Pulmonary artery endothelial cell (primary cell): Measurements from ENCODE around the gene CAPN2. TPM values are rescaled to one million over a fixed set of nuclear protein-coding genes. Genes with fewer than 3 reads are reported as not detected.
"Not testable (repeated sequence)": the region's sequence is repeated elsewhere in the genome, so short reads cannot be mapped to it uniquely, and the experiment has no call there.

Source experiments
- DNase-seq: peaks from one replicate; pipeline ENCODE4 v3.0.0-alpha.2; 2011; ENCODE audit warnings: low read depth, low spot score
- total RNA-seq: library from RNA; depleted of rRNA; stranded (reverse); fragments of >200 nt; gene quantifications from 2 replicates; pipeline ENCODE4 v1.2.3, GENCODE V29; 2014

The CAPN2 gene
- total RNA-seq, 1 donor from 2014 or later: 436 TPM

DNA sequence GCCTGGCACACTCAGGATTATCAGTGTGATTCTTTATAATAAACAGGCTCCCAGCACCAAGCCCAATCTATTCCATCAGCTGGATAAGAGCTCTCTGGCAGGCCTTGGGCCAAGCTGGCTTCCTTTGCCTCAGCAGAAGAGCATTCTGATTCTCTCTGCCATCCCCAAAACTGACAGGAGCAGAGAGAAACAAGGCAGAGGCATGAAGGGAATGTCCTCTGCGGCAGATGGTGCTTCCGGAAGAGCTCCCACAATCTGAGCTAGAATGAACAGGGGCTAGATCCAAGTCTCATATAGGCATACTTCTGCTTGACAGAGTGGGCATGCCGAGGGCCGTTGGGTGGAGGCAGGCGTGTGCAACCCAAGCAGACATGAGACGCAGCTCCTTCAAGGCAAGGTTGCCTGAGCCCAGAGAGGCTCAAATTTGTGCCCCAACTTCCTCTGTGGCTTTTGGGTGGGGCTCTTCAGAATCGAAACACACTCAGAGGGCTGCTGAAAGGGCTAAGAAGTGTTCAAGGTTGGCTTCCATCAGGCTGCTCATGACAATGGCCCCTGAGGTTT, 4.0 kb downstream of the CAPN2 start:
- no peak for DNase-seq

DNA sequence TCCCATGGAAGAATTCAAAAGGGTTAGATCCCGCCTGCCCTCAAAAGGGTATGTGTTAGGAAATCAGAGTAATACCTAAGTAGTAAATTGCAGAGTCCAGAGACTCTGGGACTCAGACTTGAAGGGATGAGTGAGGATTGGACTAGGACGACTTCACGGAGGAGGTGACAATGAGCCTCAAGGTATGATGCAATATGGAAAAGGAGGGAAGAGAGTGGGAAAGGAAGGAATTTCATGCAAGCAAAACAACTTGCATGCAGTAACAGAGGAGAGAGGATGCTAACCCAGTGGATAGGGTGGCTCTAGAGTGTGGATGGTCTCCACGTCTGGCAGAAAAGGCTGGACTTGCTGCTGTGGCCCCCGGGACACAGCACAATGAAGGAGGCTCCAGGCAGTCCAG, 4.8 kb downstream of the CAPN2 start:
- DNase-seq: no peak

DNA sequence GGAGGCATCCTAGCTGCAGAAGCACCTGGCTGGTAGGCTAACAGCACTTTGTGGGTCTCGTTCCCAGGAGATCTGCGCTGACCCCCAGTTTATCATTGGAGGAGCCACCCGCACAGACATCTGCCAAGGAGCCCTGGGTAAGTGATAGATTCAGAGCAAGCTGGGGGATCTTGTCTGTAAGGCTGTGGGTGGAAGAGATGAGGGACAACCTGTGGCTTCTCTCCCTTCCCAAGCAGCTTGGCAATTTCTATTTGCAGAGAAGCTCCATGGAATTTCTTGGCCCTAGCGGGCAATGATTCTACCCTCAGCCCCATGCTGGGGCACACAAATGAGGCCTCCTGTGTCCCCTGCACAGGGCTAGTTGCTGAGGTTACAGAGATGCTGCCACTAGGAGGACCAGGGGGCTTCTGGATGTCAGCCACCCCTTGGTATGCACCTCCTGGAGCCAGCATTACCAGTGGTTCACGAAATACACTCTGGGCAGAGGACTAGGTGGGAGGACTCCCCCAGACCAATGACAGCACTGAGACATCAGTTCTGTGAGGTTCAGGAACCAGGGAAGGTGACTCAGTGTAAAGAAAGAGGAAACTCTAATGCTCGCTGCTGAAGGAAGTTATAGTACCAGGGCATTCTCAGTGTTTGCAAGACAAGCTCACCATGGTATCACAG, 5.5 kb downstream of the CAPN2 start:
- no peak for DNase-seq

DNA sequence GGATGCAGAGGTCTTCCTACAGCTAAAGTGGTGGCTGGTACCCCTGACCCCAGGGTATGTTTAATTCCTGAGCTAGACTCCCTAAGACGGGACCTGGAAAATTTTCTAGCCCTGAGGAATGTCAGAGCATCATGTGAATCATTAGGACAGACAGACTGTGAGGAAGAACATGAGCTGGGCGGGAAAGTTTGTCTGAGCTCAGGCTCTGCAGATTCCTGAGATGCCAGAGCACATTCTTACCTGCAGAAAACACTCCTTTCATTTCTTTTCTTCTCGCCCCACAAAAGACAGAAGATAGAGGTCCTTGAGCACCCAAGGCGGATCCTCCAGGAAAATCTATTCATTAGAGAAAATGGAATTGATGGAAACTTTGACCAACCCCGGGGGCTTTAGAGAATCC, 6.5 kb downstream of the CAPN2 start:
- no peak for DNase-seq

DNA sequence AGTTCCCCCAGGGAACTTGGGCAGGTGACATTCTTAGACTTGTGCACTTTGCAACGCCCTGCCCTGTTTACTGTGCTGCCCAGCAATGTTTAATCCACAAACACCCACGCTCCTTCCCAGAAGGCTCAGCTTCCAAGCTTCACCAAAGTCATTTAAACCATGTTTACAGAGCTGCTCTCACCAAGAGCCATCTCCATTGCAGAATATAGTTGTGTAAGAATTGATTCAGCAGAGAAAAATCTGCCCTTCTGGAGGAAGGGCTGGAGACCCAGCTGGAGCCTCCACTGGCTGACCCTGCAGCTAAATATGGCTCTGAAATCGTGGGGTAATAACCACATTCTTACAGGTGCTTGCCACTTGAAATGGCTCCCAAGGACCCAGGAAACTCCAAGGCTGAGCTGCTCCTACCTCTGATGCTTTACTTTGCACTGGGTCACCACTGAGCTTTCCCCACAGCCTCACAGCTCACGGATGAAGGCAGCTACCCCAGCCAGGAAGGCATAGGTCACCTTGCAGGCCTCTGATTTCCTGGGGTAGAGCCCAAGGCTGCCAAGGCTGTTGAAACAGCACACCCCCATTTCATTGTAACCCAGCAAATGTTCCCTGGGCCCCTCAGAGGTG, 8.7 kb downstream of the CAPN2 start:
- no peak for DNase-seq

DNA sequence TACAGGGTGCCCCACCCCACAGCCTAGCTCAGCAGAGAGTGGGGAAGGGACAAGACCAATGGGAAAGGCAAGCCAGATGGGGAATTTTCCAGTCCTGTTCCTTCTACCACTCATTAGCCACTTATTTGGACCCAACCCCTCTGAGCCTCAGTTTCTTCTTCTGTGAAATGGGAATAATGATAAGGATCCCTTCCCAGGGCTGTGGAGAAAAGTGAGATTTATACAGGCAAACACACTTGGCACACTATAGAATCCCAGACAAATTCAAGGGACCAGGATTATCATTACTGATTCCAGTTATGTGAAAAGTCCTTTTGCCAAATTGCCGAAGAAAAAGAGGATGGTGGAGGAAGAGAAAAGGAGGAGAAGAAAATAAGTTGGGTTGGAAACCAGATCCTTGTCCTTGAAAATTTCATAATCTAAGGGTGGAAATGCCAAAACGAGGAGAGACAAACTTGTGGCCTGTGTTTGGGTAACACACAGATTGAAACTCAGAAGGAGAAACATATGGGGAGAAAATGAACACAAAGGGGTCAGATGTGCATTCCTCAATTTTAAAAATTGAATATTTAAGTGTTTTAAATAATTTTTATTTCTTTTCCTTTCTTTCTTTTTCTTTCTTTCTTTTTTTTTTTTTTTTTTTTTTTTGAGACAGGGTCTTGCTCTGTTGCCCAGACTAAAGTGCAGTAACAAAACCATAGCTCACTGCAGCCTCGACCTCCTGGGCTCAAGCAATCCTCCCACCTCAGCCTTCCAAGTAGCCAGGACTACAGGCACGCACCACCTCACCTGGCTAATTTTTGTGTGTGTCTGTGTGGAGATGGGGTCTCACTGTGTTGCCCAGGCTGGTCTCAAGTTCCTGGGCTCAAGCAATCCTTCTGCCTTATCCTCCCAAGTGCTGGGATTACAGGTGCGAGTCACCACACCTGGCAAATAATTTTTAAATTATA, 9.6 kb downstream of the CAPN2 start:
- DNase-seq: no peak

DNA sequence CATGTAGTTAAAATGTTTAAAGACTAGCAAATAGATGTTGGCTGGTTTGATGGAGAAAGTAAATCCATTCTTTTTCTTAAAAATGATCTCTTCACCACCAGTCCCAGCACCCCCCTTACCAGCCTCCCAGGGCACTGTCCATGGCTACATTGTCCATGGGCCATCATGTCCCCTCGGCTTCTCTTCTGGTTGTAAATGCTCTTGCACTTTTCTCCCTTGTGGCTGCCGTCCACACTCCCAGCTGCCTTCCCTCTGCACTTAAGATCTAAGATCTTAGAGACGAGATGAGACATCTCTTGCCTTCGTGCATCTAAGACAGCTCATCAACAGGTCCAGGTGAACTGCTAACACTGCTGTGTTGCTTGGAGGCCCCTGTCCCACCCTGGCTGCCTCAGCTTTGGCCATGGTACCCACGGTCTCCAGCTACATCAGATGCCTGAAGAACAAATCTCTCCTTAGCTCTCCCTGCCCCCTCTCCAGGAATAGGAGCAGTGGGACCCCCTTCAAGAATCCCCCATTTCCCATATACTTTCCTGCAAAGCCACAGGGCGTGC, 11.1 kb downstream of the CAPN2 start:
- no peak for DNase-seq

DNA sequence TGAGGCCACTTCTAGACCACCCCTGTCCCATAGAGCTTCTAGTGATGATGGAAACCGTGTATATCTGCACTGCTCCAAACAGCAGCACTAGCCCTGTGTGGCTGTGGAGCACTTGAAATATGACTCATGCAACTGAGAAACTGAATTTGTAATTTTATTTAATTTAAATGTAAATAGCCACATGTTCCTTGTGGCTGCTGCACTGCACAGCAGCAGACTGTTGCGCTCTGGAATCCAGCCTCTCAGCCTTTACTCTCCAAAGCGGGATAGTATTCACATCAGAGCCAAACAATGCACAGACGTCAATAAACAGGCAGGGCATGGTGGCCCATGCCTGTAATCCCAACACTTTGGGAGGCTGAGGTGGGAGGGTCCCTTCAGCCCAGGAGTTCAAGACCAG, 12.0 kb downstream of the CAPN2 start:
- DNase-seq: no peak

DNA sequence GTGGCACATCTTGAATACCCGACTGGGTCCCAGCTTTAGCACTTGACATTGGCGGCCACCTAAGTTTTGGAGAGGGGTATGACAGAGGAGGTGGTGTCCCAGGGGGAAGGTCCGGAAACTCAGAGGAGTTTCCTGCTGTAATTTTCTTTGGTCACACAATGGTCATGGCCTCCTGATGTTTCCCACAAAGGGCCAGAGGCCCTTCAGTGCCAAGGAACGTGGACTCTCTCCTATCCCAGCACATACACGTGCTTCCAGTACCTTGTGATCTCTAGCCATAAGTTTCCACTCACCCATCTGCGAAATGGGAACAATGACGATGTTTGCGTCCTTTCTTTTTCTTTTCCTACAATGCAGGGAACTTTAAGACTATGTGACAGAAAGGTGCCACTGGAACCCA, 13.2 kb downstream of the CAPN2 start:
- DNase-seq: no peak

DNA sequence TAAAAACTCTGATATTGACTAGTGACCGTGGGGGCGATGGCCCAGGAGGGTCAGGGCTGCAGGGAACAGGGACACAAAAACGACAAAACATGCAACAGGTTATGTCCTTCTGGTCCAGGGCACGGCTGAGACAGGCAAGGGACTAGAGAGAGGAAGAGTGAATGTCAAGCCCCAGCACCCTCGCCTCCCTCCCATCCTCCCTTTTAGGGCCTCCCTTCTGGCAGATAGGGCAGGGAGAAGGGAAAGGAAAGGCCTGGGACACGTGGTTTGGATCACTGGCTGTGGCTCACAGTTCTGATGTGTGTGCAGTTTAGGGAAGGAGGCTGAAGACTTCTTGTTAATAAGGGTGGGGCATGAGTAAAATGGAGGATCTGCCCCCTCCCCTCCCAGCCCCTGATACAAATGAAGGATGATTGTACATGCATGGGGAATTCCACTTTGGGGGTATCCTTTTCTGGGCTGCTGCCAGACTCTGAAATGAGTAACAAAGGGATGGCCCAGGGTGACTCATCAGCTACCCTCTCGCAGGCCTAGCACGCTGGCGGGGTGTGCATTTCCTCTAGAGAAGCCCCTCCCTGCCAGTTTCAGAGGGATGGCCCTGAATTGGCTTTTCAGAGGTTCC, 14.2 kb downstream of the CAPN2 start:
- DNase-seq: peak; percentile 84

DNA sequence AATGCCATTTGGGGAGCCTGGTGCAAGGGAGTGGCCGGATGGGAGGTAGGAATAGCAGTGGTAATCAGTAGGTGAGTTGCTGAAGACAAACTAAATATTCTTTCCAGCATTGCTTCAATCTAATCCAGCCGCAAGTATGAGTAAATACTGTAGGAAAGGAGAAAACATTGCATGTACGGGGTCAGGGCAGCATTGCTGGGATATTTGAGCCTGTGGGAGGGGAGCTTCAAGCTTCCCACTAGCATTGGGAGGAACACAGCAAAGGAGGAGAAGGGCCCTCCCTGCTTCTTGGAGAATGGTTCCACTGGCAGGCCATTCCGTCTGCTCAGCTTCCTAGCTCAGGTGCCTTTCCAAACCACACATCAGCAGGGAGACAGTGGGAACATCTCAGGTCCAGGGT, 15.2 kb downstream of the CAPN2 start:
- no peak for DNase-seq

DNA sequence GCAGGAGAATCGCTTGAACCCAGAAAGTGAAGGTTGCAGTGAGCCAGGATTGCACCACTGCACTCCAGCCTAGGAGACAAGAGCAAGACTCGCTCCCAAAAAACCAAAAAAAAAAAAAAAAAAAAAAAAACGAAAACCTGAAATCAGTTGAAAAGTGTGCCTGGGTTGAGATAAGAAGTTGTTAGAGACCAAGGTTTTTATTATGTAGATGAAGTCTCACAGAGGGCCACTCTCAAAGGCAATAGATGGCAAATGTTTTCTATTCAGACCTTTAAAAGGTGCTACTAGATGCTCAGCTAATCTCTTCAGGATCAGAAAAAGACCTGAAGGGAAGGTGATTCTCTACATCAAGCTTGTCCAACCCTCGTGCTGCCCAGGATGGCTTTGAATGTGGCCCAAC, 17.6 kb downstream of the CAPN2 start:
- no peak for DNase-seq

DNA sequence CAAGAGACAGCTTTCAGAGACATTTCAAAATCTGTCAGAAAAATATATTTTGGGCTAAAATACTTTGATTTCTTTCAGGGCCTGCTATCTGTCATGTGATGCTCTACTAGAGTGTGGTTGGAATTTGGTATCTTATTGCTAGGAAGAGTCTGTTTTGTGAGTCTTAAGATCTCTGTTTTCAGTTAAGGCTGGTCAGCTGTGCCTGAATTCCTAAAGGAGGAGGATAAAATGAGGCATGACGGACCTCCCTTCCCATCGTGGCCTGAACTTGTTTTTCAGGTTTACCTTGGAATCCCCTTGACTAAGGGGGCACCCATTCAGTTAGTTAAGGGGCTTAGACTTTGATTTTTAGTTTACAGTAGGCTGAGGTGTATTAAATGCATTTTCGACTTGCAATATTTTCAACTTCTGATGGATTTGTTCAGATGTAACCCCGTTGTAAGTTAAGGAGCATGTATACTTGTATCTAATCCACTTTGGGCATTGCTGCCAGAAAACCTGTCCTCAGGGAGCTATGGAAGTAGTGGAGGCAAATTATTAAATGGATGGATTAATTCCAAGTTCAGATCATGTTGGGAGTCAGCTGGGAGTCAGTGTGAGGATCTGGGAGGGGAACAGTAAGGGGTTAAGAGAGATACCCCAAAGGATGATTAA, 18.3 kb downstream of the CAPN2 start:
- DNase-seq: no peak

DNA sequence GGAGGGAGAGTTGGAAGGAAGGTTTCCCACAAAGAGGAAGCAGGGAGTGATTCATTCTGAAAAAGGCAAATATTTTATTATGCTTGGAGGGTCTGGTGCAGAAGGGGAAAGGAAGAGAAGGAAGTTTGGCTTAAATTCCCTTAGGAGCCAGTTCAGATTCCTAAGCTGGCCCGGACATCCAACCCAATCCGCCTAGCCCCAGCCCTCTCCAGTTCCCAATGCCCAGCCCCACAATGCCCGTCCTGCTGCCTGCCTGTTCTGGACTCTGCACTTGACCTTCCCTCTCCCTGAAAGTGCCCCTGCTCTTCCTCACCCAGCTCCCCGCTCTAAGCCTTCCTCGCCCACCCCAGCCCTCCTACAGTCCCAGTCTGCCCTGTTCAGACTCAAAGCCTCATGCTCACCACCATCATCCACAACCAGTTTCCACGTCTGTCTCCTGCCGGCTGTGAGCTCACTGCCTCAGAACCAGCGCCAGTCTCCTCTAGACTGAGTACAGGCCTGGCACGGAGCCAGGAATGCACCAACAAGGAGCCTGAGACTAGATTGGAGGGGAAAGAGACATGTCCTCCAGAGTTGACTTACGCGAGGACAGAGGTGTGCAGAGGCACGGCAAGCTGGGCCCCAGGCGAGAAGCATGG, 18.9 kb downstream of the CAPN2 start:
- peak; percentile 66 for DNase-seq

DNA sequence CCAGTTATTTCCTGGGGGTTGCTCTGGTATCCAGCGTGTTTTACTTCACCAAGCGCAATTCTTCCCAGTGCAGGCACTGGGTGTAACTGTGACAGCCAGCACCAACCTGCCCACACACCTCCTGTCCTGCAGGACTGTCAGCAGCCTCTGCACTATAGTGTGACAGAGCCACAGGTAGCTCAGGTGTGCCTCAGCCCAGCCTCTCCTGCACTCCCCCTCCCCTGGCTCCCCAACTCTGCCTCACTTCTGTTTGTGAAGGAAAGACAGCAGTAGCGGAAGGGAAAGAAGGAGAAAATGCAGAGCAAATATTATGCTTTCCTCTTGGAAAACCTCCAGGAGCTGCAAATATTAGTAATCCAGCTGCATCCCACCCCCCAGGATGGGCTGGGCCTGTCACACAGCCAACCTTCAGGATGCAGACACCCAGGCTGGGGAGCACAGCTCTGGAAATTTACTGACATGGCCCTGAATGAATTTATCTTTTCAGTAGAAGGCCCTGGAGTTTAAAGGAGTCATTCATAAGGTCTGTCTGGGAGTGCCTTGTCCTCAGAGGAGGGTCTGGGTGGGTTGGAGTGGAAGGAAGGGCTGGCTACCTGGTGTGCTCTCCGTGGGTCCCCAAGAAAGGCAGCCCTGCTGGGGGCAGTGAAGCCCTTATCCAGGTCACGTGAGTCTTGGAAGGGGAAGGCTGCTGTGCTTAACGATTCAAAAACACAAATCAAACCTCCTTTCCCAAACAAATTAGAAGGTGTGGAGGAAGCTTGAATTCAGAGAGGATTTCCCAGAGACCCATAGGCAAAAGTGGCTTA, 20.9 kb downstream of the CAPN2 start:
- DNase-seq: no peak

DNA sequence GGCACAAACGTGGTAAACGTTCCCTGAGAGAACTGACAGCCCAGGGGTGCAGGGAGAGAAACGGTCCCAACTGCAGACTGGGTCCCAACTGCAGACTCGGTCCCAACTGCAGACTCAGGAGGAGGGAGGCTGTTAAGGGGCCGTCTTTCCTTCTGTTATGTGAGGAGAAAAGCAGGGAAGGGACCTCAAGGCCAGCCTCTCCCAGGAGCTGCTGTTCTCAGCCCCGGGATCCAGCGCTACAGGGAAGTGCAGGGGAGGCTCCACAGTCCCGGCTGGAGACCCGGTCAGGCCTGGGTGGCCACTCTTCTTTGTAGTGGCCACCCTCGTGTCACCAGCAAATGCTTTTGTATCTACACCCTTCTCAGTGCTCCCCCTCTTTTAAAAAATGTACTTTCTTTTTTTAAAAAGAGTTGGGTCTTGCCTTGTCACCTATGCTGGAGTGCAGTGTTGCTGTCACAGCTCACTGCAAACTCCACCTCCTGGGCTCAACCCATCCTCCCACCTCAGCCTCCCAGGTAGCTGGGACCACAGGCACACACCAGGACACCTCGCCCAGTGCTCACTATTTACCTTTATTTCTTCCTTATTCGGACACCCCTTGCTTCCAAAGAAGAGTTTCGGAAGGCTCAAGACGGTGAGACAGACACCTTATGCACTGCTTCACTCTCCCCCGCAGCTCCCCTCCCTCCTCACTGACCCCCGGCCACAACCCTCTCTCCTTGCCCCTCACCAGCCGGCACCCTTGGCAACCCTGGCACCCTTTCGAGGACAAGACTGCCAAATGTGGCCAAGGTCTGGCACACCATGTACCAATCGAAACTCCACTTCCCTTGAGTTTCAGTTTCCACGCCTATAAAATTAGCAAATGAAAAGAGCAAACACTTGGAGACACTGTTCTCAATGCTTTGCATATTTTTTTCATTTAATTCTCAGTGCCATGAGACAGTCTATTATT, 21.8 kb downstream of the CAPN2 start:
- no peak for DNase-seq

DNA sequence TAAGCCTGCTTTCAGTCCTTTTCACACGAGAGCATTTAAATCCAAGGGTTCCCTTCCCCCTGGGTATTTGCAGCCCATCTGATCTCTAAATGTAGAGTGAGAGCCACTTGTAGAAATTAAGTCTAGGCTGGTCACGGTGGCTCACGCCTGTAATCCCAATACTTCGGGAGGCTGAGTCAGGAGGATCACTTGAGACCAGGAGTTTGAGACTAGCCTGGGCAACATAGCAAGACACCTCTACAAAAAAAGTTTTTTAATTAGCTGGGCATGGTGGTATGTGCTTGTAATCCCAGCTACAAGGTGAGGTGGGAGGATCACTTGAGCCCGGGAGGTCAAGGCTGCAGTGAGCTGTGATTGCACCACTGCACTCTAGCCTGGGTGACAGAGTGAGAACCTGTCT, 24.3 kb downstream of the CAPN2 start:
- not testable (repeated sequence) for DNase-seq

DNA sequence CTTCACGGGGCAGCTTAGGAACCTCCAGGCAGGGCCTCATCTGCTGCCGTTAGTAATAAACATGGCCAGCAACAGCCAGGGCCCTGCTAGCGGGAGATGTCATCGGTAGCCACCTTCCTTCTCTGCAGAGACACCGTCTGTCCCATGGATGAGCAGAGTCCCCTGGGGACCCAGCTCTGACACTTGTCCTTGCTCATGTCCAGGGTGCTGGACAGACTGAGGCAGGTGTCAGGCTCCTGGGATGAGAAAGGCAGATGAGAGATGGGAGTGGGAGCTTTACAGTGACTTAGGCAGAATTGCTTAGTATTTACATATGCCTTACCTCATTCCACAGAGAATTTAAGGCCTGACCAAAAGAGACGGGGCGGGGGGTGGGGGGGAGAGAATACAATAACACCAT, 25.0 kb downstream of the CAPN2 start:
- no peak for DNase-seq
